Measurements from ENCODE around the gene ABLIM3.

DNA sequence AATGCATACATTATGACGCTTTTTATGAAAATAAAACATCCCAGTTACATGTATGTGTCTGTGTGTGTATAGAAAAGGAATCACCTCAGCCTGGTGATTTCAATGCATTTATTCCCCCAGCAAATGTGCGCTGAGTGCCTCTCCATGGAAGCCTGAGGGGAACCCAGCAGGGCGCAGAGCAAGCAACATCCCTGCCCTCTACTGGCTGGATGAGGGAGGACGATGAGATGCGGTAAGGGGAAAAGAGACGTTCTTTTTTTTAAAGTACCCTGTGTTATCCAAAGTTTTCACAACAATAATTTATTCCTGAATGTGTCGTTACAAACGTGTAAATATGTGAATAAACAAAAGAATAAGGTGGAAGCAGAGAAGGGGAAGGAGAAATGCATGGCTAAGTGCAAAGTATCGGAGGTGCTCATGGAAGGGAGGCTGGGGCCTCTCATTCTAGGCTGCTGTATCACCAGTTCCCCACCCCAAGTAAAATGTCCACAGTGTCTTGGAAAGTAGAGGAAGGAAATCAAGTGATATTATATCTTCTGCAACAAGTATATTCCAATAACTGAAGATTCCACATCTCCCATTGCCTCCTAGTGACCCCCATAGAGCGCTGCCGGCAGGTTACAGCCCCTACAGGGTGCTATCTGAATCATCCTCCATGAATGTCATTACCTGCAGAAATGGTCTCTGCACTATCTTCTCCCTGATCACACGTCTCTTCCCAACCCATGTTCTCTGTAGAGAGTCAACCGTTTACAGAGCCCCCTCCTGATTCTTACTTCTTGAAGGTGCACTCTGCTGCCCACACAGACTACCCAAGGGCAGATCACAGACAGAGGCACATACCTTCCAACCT, 13.0 kb upstream of the ABLIM3 start:
- TF ChIP-seq, protein P1, sequence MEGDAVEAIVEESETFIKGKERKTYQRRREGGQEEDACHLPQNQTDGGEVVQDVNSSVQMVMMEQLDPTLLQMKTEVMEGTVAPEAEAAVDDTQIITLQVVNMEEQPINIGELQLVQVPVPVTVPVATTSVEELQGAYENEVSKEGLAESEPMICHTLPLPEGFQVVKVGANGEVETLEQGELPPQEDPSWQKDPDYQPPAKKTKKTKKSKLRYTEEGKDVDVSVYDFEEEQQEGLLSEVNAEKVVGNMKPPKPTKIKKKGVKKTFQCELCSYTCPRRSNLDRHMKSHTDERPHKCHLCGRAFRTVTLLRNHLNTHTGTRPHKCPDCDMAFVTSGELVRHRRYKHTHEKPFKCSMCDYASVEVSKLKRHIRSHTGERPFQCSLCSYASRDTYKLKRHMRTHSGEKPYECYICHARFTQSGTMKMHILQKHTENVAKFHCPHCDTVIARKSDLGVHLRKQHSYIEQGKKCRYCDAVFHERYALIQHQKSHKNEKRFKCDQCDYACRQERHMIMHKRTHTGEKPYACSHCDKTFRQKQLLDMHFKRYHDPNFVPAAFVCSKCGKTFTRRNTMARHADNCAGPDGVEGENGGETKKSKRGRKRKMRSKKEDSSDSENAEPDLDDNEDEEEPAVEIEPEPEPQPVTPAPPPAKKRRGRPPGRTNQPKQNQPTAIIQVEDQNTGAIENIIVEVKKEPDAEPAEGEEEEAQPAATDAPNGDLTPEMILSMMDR (conservative IDR thresholded peaks at IDR 0.05) = peak; percentile 83
- no peak for TF ChIP-seq EZH2 (IDR thresholded peaks at IDR 0.05; ENCODE audit: low read depth)
